Endothelial cell of umbilical vein (primary cell): ENCODE results near the gene NFATC2IP. TPM values are rescaled to one million over a fixed set of nuclear protein-coding genes. Genes with fewer than 3 reads are reported as not detected.

Experiments used
- BruUV-seq: library from RNA; stranded (reverse); fragments of 400-500 nt; replicated peaks from 2 replicates; lab custom pipeline; 2021; lab: Mats Ljungman, UMichigan
- CTCF ChIA-PET: fragments of 300-600, 350-600 bp; sonication (Branson Sonifier 250); formaldehyde crosslinking; loops from one replicate; lab custom pipeline; 2021; ENCODE audit warnings: antibody characterized with exemption, inconsistent platforms; lab: Charles Lee
- POLR2A ChIA-PET: fragments of 300-600, 350-600 bp; sonication (Branson Sonifier 250); formaldehyde crosslinking; loops from one replicate; lab custom pipeline; 2021; ENCODE audit warnings: antibody characterized with exemption, inconsistent platforms; lab: Charles Lee
- DNase-seq: peaks from one replicate; pipeline ENCODE4 v3.0.0-alpha.2; 2011; ENCODE audit warnings: low read depth, low spot score
- FAIRE-seq: peaks from 2 replicates; lab custom pipeline; 2011; peaks lifted over from hg19 to GRCh38; lab: Jason Lieb, UNC
- H2AFZ ChIP-seq: 2 replicates; pipeline ENCODE4 v1.6.0; 2012; ENCODE audit warnings: low read depth, low read length, control low read depth, inconsistent platforms
- H3K27ac ChIP-seq: 2 replicates; pipeline ENCODE4 v1.5.1; 2011; ENCODE audit warnings: low read depth, mild to moderate bottlenecking, control low read depth, low read length, moderate library complexity; ENCODE audit not compliant: insufficient read depth
- H3K27me3 ChIP-seq, 2 experiments: 2 replicates each; pipeline versions ENCODE4 v1.6.0 to v1.6.1; 2011; ENCODE audit warnings: low read length in 2 of 2, mixed read lengths in 1 of 2; ENCODE audit not compliant: control insufficient read depth in 2 of 2, insufficient read depth in 2 of 2
- H3K36me3 ChIP-seq, 2 experiments: 2 replicates in 1 of 2; 3 replicates in 1 of 2; pipeline ENCODE4 v1.5.1; 2011; ENCODE audit warnings: low read length in 2 of 2, mild to moderate bottlenecking in 1 of 2, moderate library complexity in 1 of 2; ENCODE audit not compliant: control insufficient read depth in 2 of 2, insufficient read depth in 2 of 2; ENCODE audit errors: extremely low read depth in 1 of 2
- H3K4me1 ChIP-seq: 3 replicates; pipeline ENCODE4 v1.5.1; 2011; ENCODE audit warnings: mild to moderate bottlenecking, low read length; ENCODE audit not compliant: control insufficient read depth, insufficient read depth; ENCODE audit errors: extremely low read depth
- H3K4me2 ChIP-seq: 2 replicates; pipeline ENCODE4 v1.6.1; 2011; ENCODE audit warnings: low read length, control low read depth, mixed read lengths; ENCODE audit not compliant: insufficient read depth
- H3K4me3 ChIP-seq, 3 experiments: fragments of 200-600 bp in 1 of 3; sonication (generic), shearing (Covaris generic) in 1 of 3; replicated peaks in 1 of 3; 2 replicates each; pipeline ENCODE4 v1.5.1; 2011 to 2016; ENCODE audit warnings: control low read depth in 3 of 3, low read length in 3 of 3, mild to moderate bottlenecking in 2 of 3, inconsistent platforms in 1 of 3, low read depth in 1 of 3, moderate library complexity in 1 of 3; ENCODE audit not compliant: insufficient read depth in 1 of 3
- H3K79me2 ChIP-seq: 2 replicates; pipeline ENCODE4 v1.6.0; 2012; ENCODE audit warnings: low read length, inconsistent platforms; ENCODE audit not compliant: control insufficient read depth, insufficient read depth
- H3K9ac ChIP-seq: replicated peaks from 2 replicates; pipeline ENCODE3; 2011; ENCODE audit warnings: low read length, control low read depth; ENCODE audit not compliant: insufficient read depth; ENCODE audit errors: extremely low read depth
- H3K9me1 ChIP-seq: replicated peaks from 3 replicates; pipeline ENCODE4 v1.6.0; 2011; ENCODE audit warnings: mild to moderate bottlenecking, low read length; ENCODE audit not compliant: control insufficient read depth, insufficient read depth; ENCODE audit errors: extremely low read depth
- H3K9me3 ChIP-seq: replicated peaks from 2 replicates; pipeline ENCODE4 v1.5.1; 2012; ENCODE audit warnings: low read length, inconsistent platforms; ENCODE audit not compliant: control insufficient read depth, insufficient read depth
- H4K20me1 ChIP-seq: replicated peaks from 2 replicates; pipeline ENCODE3; 2011; ENCODE audit warnings: mild to moderate bottlenecking, low read length; ENCODE audit not compliant: control insufficient read depth, insufficient read depth; ENCODE audit errors: extremely low read depth
- CTCF ChIP-seq, 2 donors: IDR thresholded peaks; 1 replicate in 1 of 2; 2 replicates in 1 of 2; pipeline ENCODE4 v1.5.1; 2011; ENCODE audit warnings: low read length in 2 of 2, mild to moderate bottlenecking in 2 of 2, moderate library complexity in 2 of 2, control low read depth in 1 of 2, inconsistent platforms in 1 of 2, low read depth in 1 of 2; ENCODE audit not compliant: insufficient read depth in 1 of 2; ENCODE audit errors: extremely low read depth in 1 of 2
- EZH2 ChIP-seq: IDR thresholded peaks from 2 replicates; pipeline ENCODE4 v1.6.1; 2012; ENCODE audit warnings: borderline replicate concordance, low read depth, mild to moderate bottlenecking, moderate library complexity, low read length, inconsistent platforms; ENCODE audit not compliant: severe bottlenecking
- FOS ChIP-seq: IDR thresholded peaks from 2 replicates; pipeline ENCODE4 v1.6.1; 2011; ENCODE audit warnings: mild to moderate bottlenecking, low read length, moderate library complexity, borderline replicate concordance; ENCODE audit not compliant: insufficient read depth
- GATA2 ChIP-seq: IDR thresholded peaks from 2 replicates; pipeline ENCODE4 v1.7.0; 2011; ENCODE audit warnings: low read depth, mild to moderate bottlenecking, moderate library complexity, mixed read lengths, low read length; ENCODE audit not compliant: insufficient read length, insufficient read depth
- JUN ChIP-seq: IDR thresholded peaks from 2 replicates; pipeline ENCODE4 v1.6.1; 2011; ENCODE audit warnings: borderline replicate concordance, low read depth; ENCODE audit not compliant: insufficient read length, insufficient read depth
- MAX ChIP-seq: IDR thresholded peaks from 2 replicates; pipeline ENCODE4 v1.6.1; 2011; ENCODE audit not compliant: insufficient read depth, insufficient read length
- MYC ChIP-seq: IDR thresholded peaks from one replicate; pipeline ENCODE4 v1.6.1; 2011; ENCODE audit warnings: mild to moderate bottlenecking, low read depth, low read length
- POLR2A ChIP-seq: IDR thresholded peaks from 2 replicates; pipeline ENCODE4 v1.6.1; 2012; ENCODE audit warnings: low read depth, mild to moderate bottlenecking, control low read depth, low read length
- POLR2AphosphoS5 ChIP-seq: IDR thresholded peaks from 2 replicates; pipeline ENCODE4 v1.6.1; 2012; ENCODE audit warnings: low read depth, mild to moderate bottlenecking, control low read depth, low read length, moderate library complexity; ENCODE audit not compliant: insufficient read depth
- dilution Hi-C: fragments of 300-500 bp; cut with MboI; formaldehyde crosslinking; loops from one replicate; pipeline ENCODE4 v1.15.0; 2019; ENCODE audit warnings: low sequenced_read_pairs; ENCODE audit not compliant: extremely low pct_ligation_motif_present
- intact Hi-C: fragments of 100-400 bp; cut with micrococcal nuclease; formaldehyde crosslinking; loops from one replicate; pipeline ENCODE4 v1.10.0; 2022
- polyA plus RNA-seq, 4 experiments: library from polyadenylated mRNA; depleted of rRNA in 3 of 4; stranded (reverse) in 3 of 4; unstranded in 1 of 4; fragments of >200 nt; gene quantifications; 2 replicates each; pipeline versions ENCODE4 v1.2.1 to v1.2.3, GENCODE V29; 2011 to 2012; ENCODE audit warnings: missing spikeins in 1 of 4
- total RNA-seq: library from RNA; stranded (reverse); gene quantifications from 2 replicates; pipeline ENCODE4 v1.2.3, GENCODE V29; 2021

NFATC2IP gene
- total and polyA plus RNA-seq, 2 donors (not counting 3 experiments of a cell fraction or from before 2014, with no cell fraction given) = 64.1 to 69.6 TPM

- H3K9ac ChIP-seq = no peak overlapping the region
- ChIA-PET POLR2A (no interaction called here), CTCF (no interaction called here)
- intact Hi-C loops (no loop called here), dilution Hi-C loops (no loop called here)
- H3K9me3 ChIP-seq = no peaks in the 10 kb centered on the region
- no TSS peak for BruUV-seq
- TF ChIP-seq JUN = no peak
- no peak for TF ChIP-seq MAX
- TF ChIP-seq CTCF (IDR thresholded peaks at IDR 0.05; ENCODE audit: extremely low read depth in 1 of 2, insufficient read depth in 1 of 2, low read depth in 1 of 2, low read length in 2 of 2) = no peak
- no peak for TF ChIP-seq POLR2AphosphoS5
- no peak for TF ChIP-seq MYC
- no peak for TF ChIP-seq POLR2A
- no peak for TF ChIP-seq GATA2
- TF ChIP-seq EZH2 = no peak
- no peak for TF ChIP-seq FOS
- no peaks in the 10 kb centered on the region for H4K20me1 ChIP-seq
- peaks cover 0 to 16% of the 10 kb centered on the region in 2 experiments for H3K36me3 ChIP-seq
- DNase-seq = no peak
- no peaks in the 10 kb centered on the region for H3K4me1 ChIP-seq
- H3K9me1 ChIP-seq = no peaks in the 10 kb centered on the region
- H3K79me2 ChIP-seq = no peaks in the 10 kb centered on the region
- no peak for FAIRE-seq
- no peaks in the 10 kb centered on the region for H3K27me3 ChIP-seq
- no peak overlapping the region for H3K4me2 ChIP-seq
- H3K4me3 ChIP-seq = no peak overlapping the region
- H3K27ac ChIP-seq = no peak overlapping the region
- no peak overlapping the region for H2AFZ ChIP-seq
Measured at GRCh38 chr16:28905229-28905754, 45.4 kb upstream of the NFATC2IP start.
